Astrocyte (in vitro differentiated cells and primary cell): ENCODE data around the gene TMPRSS3. TPM values are rescaled to one million over a fixed set of nuclear protein-coding genes. Genes with fewer than 3 reads are reported as not detected.

Source experiments
- DNase-seq: peaks from one replicate; pipeline ENCODE4 v3.0.0-alpha.2; 2010; ENCODE audit warnings: low read depth
- FAIRE-seq: peaks from 2 replicates; lab custom pipeline; 2011; peaks lifted over from hg19 to GRCh38; lab: Jason Lieb, UNC
- H2AFZ ChIP-seq: 2 replicates; pipeline ENCODE4 v1.6.0; 2012; ENCODE audit warnings: low read depth, low read length, inconsistent platforms
- H3K27ac ChIP-seq: 2 replicates; pipeline ENCODE4 v1.5.1; 2011; ENCODE audit warnings: low read depth, low read length, inconsistent platforms
- H3K27me3 ChIP-seq: 2 replicates; pipeline ENCODE4 v1.6.0; 2011; ENCODE audit warnings: low read length, inconsistent platforms; ENCODE audit not compliant: insufficient read depth
- H3K36me3 ChIP-seq: 2 replicates; pipeline ENCODE4 v1.5.1; 2011; ENCODE audit warnings: low read length, inconsistent platforms; ENCODE audit not compliant: insufficient read depth
- H3K4me1 ChIP-seq: 2 replicates; pipeline ENCODE4 v1.5.1; 2011; ENCODE audit warnings: low read length, inconsistent platforms; ENCODE audit not compliant: insufficient read depth
- H3K4me2 ChIP-seq: 2 replicates; pipeline ENCODE4 v1.6.0; 2012; ENCODE audit warnings: low read length, inconsistent platforms
- H3K4me3 ChIP-seq: 2 replicates; pipeline ENCODE4 v1.5.1; 2011; ENCODE audit warnings: low read depth, mild to moderate bottlenecking, low read length, inconsistent platforms; ENCODE audit not compliant: insufficient read depth
- H3K79me2 ChIP-seq: 2 replicates; pipeline ENCODE4 v1.6.0; 2012; ENCODE audit warnings: mild to moderate bottlenecking, low read length, inconsistent platforms; ENCODE audit not compliant: insufficient read depth
- H3K9ac ChIP-seq: 2 replicates; pipeline ENCODE4 v1.6.0; 2012; ENCODE audit warnings: mild to moderate bottlenecking, low read length, inconsistent platforms
- H3K9me3 ChIP-seq: 2 replicates; pipeline ENCODE4 v1.5.1; 2012; ENCODE audit warnings: low read depth, mild to moderate bottlenecking, low read length, inconsistent platforms; ENCODE audit not compliant: insufficient read depth
- H4K20me1 ChIP-seq: 2 replicates; pipeline ENCODE4 v1.6.0; 2012; ENCODE audit warnings: low read length, inconsistent platforms; ENCODE audit not compliant: insufficient read depth
- H3K27ac Mint-ChIP-seq: one replicate; pipeline ENCODE4 v1.8.0; 2021; ENCODE audit warnings: mild to moderate bottlenecking, mixed read lengths; ENCODE audit not compliant: unreplicated experiment
- H3K27me3 Mint-ChIP-seq: one replicate; pipeline ENCODE4 v1.8.0; 2021; ENCODE audit warnings: low read depth, mixed read lengths; ENCODE audit not compliant: unreplicated experiment
- H3K36me3 Mint-ChIP-seq: one replicate; pipeline ENCODE4 v1.8.0; 2021; ENCODE audit warnings: low read depth, mixed read lengths; ENCODE audit not compliant: unreplicated experiment
- H3K4me1 Mint-ChIP-seq: one replicate; pipeline ENCODE4 v1.8.0; 2021; ENCODE audit warnings: low read depth, mixed read lengths; ENCODE audit not compliant: unreplicated experiment
- H3K4me3 Mint-ChIP-seq: one replicate; pipeline ENCODE4 v1.8.0; 2021; ENCODE audit warnings: mild to moderate bottlenecking, moderate library complexity, mixed read lengths; ENCODE audit not compliant: unreplicated experiment
- H3K9me3 Mint-ChIP-seq: one replicate; pipeline ENCODE4 v1.8.0; 2021; ENCODE audit warnings: mild to moderate bottlenecking, mixed read lengths; ENCODE audit not compliant: unreplicated experiment
- EZH2 ChIP-seq: IDR thresholded peaks from 2 replicates; pipeline ENCODE4 v1.6.1; 2012; ENCODE audit warnings: mild to moderate bottlenecking, low read length, inconsistent platforms; ENCODE audit not compliant: insufficient read depth
- total RNA-seq: library from RNA; stranded (reverse); gene quantifications from 2 replicates; pipeline ENCODE4 v1.2.1, GENCODE V29; 2021
- TF ChIP-seq, protein P1 (sequence below): IDR thresholded peaks from 2 replicates; pipeline ENCODE4 v1.5.1; 2011; ENCODE audit warnings: low read depth, mild to moderate bottlenecking, inconsistent platforms, low read length, moderate library complexity; ENCODE audit not compliant: insufficient read depth

TMPRSS3 gene
- total RNA-seq, 1 donor from 2014 or later, result not detected

DNA sequence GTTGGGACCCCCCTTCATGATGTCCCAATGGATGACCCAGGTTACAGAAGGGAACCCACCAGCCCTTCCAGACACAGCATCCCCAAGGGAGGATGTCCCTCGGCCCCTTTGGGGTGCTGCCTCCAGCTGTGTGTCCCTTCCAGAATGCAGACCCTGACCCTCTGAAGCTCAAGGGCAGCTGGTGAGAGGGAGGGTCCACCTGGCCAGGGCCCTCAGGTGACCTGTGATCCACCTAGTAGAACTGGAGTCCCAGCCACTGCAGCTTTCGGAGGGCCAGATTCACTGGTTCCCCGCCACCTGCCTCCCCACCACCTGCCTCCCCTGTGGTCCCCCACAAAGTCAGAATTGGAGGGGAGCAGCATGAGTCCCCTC is 19.9 kb downstream of the TMPRSS3 start:
- DNase-seq, result no peak
- Histone ChIP-seq H2AFZ (no peak overlapping the region), H3K36me3 (no peaks in the 10 kb centered on the region), H3K4me3 (no peak overlapping the region), H3K9ac (no peak overlapping the region), H3K4me2 (no peak overlapping the region), H3K79me2 (no peaks in the 10 kb centered on the region), H3K27me3 (no peaks in the 10 kb centered on the region), H3K4me1 (no peaks in the 10 kb centered on the region), H4K20me1 (no peaks in the 10 kb centered on the region), H3K27ac (no peak overlapping the region), H3K9me3 (no peaks in the 10 kb centered on the region)
- Mint-ChIP-seq H3K4me1 (no peaks in the 10 kb centered on the region), H3K9me3 (peaks cover under 1% of the 10 kb centered on the region), H3K27ac (no peak overlapping the region), H3K4me3 (no peak overlapping the region), H3K27me3 (peaks cover 59% of the 10 kb centered on the region), H3K36me3 (no peaks in the 10 kb centered on the region)
- no peak for FAIRE-seq
- TF ChIP-seq, protein P1, sequence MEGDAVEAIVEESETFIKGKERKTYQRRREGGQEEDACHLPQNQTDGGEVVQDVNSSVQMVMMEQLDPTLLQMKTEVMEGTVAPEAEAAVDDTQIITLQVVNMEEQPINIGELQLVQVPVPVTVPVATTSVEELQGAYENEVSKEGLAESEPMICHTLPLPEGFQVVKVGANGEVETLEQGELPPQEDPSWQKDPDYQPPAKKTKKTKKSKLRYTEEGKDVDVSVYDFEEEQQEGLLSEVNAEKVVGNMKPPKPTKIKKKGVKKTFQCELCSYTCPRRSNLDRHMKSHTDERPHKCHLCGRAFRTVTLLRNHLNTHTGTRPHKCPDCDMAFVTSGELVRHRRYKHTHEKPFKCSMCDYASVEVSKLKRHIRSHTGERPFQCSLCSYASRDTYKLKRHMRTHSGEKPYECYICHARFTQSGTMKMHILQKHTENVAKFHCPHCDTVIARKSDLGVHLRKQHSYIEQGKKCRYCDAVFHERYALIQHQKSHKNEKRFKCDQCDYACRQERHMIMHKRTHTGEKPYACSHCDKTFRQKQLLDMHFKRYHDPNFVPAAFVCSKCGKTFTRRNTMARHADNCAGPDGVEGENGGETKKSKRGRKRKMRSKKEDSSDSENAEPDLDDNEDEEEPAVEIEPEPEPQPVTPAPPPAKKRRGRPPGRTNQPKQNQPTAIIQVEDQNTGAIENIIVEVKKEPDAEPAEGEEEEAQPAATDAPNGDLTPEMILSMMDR, result no peak
- no peak for TF ChIP-seq EZH2

DNA sequence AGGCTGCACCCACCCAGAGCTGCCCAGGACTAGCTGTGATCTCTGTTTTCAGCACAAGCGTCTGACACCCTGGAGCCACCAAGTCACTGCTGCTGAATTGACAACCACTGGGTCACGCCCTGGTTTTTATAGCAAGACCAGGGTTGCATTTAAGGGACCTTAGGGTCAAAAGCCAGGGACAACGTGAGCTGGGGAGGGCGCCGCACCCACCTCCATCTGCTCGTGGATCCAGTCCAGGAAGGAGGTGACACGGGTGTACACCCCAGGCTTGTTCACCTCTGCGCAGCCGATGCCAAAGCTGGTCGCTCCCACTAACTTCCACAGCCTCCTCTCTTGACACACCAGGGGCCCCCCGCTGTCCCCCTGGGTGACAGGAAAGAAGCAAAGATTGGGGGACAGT is 20.3 kb downstream of the TMPRSS3 start:
- TF ChIP-seq, protein P1, result no peak
- TF ChIP-seq EZH2, result no peak
- H3K27me3 Mint-ChIP-seq, result peaks cover 61% of the 10 kb centered on the region
- Histone ChIP-seq H3K9me3 (no peaks in the 10 kb centered on the region), H3K36me3 (no peaks in the 10 kb centered on the region), H3K4me2 (no peak overlapping the region), H3K9ac (no peak overlapping the region), H3K79me2 (no peaks in the 10 kb centered on the region), H3K27me3 (no peaks in the 10 kb centered on the region), H3K27ac (no peak overlapping the region), H4K20me1 (no peaks in the 10 kb centered on the region), H3K4me1 (no peaks in the 10 kb centered on the region), H3K4me3 (no peak overlapping the region), H2AFZ (no peak overlapping the region)
- FAIRE-seq, result no peak
- H3K4me1 Mint-ChIP-seq, result no peaks in the 10 kb centered on the region
- H3K9me3 Mint-ChIP-seq, result peaks cover 2% of the 10 kb centered on the region
- H3K4me3 Mint-ChIP-seq, result no peak overlapping the region
- DNase-seq, result no peak
- no peaks in the 10 kb centered on the region for H3K36me3 Mint-ChIP-seq
- no peak overlapping the region for H3K27ac Mint-ChIP-seq

DNA sequence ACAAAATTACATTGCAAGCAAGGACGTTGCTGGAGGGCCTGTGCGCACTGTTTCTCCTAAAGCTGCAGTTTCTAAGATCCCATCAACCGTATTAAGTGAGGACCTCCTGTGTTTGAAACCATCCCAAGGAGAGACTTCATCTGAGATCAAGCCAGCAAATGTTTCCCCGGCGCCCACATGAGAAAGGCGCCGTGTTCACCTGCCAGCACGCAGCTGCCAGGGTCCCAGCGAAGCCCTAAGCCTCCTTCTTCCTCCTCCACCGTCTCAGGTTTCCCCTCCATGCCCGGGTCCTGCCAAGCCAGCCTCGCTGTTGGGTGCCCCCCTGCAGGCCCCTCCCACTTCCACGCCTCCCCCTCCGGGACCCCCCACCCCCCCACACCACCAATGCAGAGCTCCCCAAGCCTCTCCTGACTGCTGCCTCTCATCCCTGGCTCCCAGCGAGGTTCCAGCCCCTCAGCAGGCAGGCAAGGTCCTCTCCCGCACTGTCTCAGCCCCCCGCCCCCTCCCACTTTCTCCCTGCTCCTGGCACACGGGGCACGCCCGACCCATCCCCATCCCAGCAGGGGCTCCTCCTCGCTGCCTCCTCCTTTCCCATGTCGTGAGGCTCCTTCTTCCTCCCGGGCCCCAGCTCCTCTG is 20.9 kb downstream of the TMPRSS3 start:
- no peaks in the 10 kb centered on the region for H4K20me1 ChIP-seq
- no peak overlapping the region for H2AFZ ChIP-seq
- H3K4me1 ChIP-seq, result no peaks in the 10 kb centered on the region
- H3K27ac Mint-ChIP-seq, result no peak overlapping the region
- peaks cover 61% of the 10 kb centered on the region for H3K27me3 Mint-ChIP-seq
- no peak overlapping the region for H3K4me2 ChIP-seq
- no peak overlapping the region for H3K27ac ChIP-seq
- no peaks in the 10 kb centered on the region for H3K36me3 Mint-ChIP-seq
- TF ChIP-seq EZH2, result no peak
- TF ChIP-seq, protein P1, result no peak
- no peak for DNase-seq
- H3K36me3 ChIP-seq, result no peaks in the 10 kb centered on the region
- H3K9me3 ChIP-seq, result no peaks in the 10 kb centered on the region
- FAIRE-seq, result no peak
- no peak overlapping the region for H3K9ac ChIP-seq
- H3K79me2 ChIP-seq, result no peaks in the 10 kb centered on the region
- H3K4me3 Mint-ChIP-seq, result no peak overlapping the region
- H3K4me1 Mint-ChIP-seq, result no peaks in the 10 kb centered on the region
- H3K4me3 ChIP-seq, result no peak overlapping the region
- H3K9me3 Mint-ChIP-seq, result peaks cover 2% of the 10 kb centered on the region
- H3K27me3 ChIP-seq, result no peaks in the 10 kb centered on the region
